Nephron (organoid): ENCODE measurements around the gene PLEKHG1.

Source experiments
- H3K27ac Mint-ChIP-seq, 3 experiments: 2 replicates each; pipeline ENCODE4 v1.8.0; 2020; ENCODE audit warnings: mixed read lengths in 3 of 3, mild to moderate bottlenecking in 2 of 3, moderate library complexity in 1 of 3
- H3K27me3 Mint-ChIP-seq: 2 replicates; pipeline ENCODE4 v1.8.0; 2021; ENCODE audit warnings: low read depth, mild to moderate bottlenecking, moderate library complexity, mixed read lengths
- H3K36me3 Mint-ChIP-seq: 2 replicates; pipeline ENCODE4 v1.8.0; 2020; ENCODE audit warnings: low read depth, mixed read lengths
- H3K4me1 Mint-ChIP-seq: 2 replicates; pipeline ENCODE4 v1.8.0; 2020; ENCODE audit warnings: mixed read lengths
- H3K4me3 Mint-ChIP-seq, 3 experiments: 2 replicates each; pipeline ENCODE4 v1.8.0; 2020; ENCODE audit warnings: mild to moderate bottlenecking in 3 of 3, mixed read lengths in 3 of 3, moderate library complexity in 2 of 3
- H3K9me3 Mint-ChIP-seq: 2 replicates; pipeline ENCODE4 v1.8.0; 2020; ENCODE audit warnings: mixed read lengths
- TF ChIP-seq, protein P1 (sequence below), 3 experiments: fragments of 200-600 bp; sonication (generic); IDR thresholded peaks; one replicate each; pipeline ENCODE4 v1.5.0; 2021; ENCODE audit warnings: antibody characterized with exemption in 3 of 3; ENCODE audit not compliant: unreplicated experiment in 3 of 3

PLEKHG1 gene

DNA sequence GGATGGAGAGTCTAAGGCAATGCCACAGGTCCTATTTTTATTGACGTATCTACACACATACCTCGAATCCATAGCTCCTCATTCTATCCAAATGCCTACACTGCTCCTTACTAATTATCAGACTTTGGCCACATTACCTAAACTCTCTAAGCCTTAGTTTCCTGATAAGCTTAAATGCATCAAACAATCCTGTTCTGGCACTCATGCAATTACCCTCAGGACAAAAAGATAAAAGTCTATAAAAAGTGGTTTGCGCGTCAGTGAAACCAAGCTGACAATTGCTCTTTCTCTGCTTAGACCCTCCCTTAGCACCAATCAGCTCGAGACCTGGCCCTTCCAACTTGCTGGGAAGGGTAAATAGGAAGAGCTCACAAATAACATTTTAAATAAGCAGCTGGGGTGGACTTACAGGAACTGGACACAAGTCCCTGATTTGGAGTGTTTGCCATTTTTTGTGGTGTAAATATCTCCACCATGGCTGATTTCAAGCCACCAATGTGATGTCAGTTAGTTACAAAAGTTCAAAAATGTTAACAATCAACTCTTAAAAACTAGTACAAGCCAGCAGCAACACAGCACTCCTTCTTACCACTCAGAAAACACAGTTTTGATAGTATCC is 7.2 kb upstream of the PLEKHG1 start:
- peaks cover 19% of the 10 kb centered on the region for H3K4me1 Mint-ChIP-seq

DNA sequence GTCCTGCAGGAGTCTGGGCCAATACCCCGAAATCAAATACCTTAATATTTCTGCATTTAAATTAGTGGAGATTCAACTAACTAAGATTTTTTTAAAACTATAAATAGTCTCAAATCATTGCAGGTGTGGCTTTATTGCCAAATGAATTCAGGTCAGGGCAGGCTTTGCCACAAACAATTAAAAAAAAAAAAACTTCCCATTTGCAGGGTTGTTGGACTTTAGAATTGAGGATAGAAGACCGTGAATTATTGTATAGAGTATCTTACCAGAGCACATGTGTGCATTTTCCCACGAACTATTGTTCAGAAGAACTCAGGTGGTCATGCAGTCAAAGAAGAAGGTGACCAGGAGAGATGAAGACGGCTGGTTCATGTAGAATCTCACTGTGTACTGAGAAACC is 6.6 kb upstream of the PLEKHG1 start:
- Mint-ChIP-seq H3K4me1 (peaks cover 16% of the 10 kb centered on the region), H3K36me3 (no peaks in the 10 kb centered on the region), H3K9me3 (no peaks in the 10 kb centered on the region), H3K27ac (no peak overlapping the region), H3K27me3 (peaks cover 5% of the 10 kb centered on the region), H3K4me3 (no peak overlapping the region)
- TF ChIP-seq, protein P1, sequence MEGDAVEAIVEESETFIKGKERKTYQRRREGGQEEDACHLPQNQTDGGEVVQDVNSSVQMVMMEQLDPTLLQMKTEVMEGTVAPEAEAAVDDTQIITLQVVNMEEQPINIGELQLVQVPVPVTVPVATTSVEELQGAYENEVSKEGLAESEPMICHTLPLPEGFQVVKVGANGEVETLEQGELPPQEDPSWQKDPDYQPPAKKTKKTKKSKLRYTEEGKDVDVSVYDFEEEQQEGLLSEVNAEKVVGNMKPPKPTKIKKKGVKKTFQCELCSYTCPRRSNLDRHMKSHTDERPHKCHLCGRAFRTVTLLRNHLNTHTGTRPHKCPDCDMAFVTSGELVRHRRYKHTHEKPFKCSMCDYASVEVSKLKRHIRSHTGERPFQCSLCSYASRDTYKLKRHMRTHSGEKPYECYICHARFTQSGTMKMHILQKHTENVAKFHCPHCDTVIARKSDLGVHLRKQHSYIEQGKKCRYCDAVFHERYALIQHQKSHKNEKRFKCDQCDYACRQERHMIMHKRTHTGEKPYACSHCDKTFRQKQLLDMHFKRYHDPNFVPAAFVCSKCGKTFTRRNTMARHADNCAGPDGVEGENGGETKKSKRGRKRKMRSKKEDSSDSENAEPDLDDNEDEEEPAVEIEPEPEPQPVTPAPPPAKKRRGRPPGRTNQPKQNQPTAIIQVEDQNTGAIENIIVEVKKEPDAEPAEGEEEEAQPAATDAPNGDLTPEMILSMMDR (IDR thresholded peaks at IDR 0.05; ENCODE audit: unreplicated experiment in 3 of 3) = no peak

More for the DNA sequence above, 7.2 kb upstream of the PLEKHG1 start:
- Mint-ChIP-seq H3K27me3 (no peaks in the 10 kb centered on the region), H3K36me3 (no peaks in the 10 kb centered on the region), H3K27ac (no peak overlapping the region), H3K4me3 (no peak overlapping the region), H3K9me3 (no peaks in the 10 kb centered on the region)
- TF ChIP-seq, protein P1 (IDR thresholded peaks at IDR 0.05; ENCODE audit: unreplicated experiment in 3 of 3) = no peak

DNA sequence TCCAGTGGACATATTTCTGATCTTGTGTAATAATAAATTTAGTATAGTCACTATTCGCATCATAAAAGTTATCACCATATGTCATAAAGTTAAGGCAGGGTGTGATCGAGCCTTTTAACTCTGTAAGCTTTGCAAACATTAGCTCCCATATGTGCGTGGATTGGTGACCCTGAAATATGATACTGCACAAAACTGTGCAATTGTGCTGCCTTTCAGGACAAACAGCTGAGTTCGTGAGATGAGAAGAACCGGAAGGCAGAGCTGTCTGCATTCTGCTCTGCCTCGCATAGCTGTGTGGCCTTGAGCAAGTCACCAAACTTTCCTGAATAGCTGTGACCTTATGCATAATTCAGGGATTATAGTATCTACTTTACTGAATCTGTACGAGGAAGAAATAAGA is 3.2 kb upstream of the PLEKHG1 start:
- Mint-ChIP-seq H3K36me3 (no peaks in the 10 kb centered on the region), H3K27me3 (peaks cover 21% of the 10 kb centered on the region), H3K4me1 (peaks cover 26% of the 10 kb centered on the region), H3K4me3 (peak overlapping the region in 2 of 3 experiments; percentile 7 to 40), H3K27ac (no peak overlapping the region), H3K9me3 (no peaks in the 10 kb centered on the region)
- TF ChIP-seq, protein P1 (IDR thresholded peaks at IDR 0.05; ENCODE audit: unreplicated experiment in 3 of 3) = no peak

DNA sequence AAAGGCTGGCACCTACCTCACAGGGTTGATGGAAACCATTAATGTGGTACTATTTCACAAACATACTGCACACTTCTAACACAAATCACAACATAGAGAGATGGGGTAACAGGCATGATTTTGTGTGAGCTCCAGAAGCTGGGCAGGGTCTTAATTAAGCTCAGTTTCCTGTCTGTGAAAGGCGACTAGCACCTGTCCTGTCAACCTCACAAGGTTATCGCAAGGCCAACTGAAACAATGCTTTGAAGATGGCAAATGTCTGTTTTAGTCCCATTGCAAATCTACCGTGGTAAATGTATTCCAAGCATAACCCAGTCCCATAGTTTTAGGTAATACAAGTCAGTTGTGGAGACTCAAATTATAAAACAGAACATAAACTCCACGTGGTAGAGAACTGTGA is 1.3 kb upstream of the PLEKHG1 start:
- Mint-ChIP-seq H3K36me3 (no peaks in the 10 kb centered on the region), H3K4me3 (peak overlapping the region; percentile 77 to 89 (median 87)), H3K9me3 (no peaks in the 10 kb centered on the region), H3K27me3 (peaks cover 24% of the 10 kb centered on the region), H3K4me1 (peaks cover 38% of the 10 kb centered on the region), H3K27ac (peak overlapping the region; percentile 73 to 92 (median 85))
- TF ChIP-seq, protein P1 (IDR thresholded peaks at IDR 0.05; ENCODE audit: unreplicated experiment in 3 of 3) = no peak

DNA sequence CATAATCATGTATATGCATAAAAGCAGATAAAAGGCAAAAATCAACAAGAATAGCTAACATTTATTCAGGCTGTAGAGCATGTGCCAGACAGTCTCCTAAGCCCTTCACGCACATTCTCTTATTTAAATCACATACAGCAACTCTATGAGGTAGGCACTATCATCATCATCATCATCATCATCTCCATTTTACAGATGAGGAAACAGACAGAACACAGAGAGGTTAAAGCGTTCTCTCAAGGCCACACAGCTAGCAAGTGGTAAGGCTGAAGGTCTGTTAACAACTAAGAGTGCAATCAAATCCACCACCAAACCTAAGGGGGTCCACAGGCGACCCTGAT is 857 bp upstream of the PLEKHG1 start:
- H3K27me3 Mint-ChIP-seq = peaks cover 24% of the 10 kb centered on the region
- no peaks in the 10 kb centered on the region for H3K36me3 Mint-ChIP-seq

DNA sequence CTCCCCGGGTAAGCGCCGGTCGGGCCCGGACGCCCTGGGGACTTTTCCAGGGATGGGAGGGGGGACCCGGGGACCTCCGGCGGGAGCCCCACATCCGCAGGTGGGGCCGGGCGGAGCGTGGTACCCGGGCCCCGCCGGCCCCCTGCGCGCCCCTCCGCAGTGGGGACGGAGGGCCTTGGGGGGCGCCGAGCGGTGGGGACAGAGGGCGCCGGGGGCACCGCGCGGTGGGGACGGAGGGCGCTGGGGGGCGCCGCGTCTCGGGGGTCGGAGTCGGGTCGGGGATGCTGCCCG is 270 bp downstream of the PLEKHG1 start:
- H3K27ac Mint-ChIP-seq = no peak overlapping the region

More for the DNA sequence above, 857 bp upstream of the PLEKHG1 start:
- Mint-ChIP-seq H3K9me3 (no peaks in the 10 kb centered on the region), H3K4me1 (peaks cover 38% of the 10 kb centered on the region), H3K27ac (peak overlapping the region; percentile 73 to 92 (median 85)), H3K4me3 (peak overlapping the region; percentile 77 to 89 (median 87))
- TF ChIP-seq, protein P1 (IDR thresholded peaks at IDR 0.05; ENCODE audit: unreplicated experiment in 3 of 3) = no peak

More for the DNA sequence above, 270 bp downstream of the PLEKHG1 start:
- Mint-ChIP-seq H3K9me3 (no peaks in the 10 kb centered on the region), H3K4me3 (no peak overlapping the region), H3K36me3 (no peaks in the 10 kb centered on the region), H3K4me1 (peaks cover 47% of the 10 kb centered on the region), H3K27me3 (peaks cover 24% of the 10 kb centered on the region)
- TF ChIP-seq, protein P1 (IDR thresholded peaks at IDR 0.05; ENCODE audit: unreplicated experiment in 3 of 3) = no peak
